ENCODE data around the gene ACTL6B.

GRCh38 chr7:100687751-100688300 lies 31.6 kb upstream of the ACTL6B start:
- TF ChIP-seq CTCF (IDR thresholded peaks at IDR 0.05) (no peak), REST (IDR thresholded peaks at IDR 0.05) (no peak), MAFK (IDR thresholded peaks at IDR 0.05; ENCODE audit: partially characterized antibody) (no peak), ZSCAN20 (CRISPR knock-in tag; IDR thresholded peaks at IDR 0.05) (no peak), BHLHE40 (IDR thresholded peaks at IDR 0.05; ENCODE audit: low read depth, low read length) (no peak), RARB (CRISPR knock-in tag; IDR thresholded peaks at IDR 0.05) (no peak)
